Stimulated activated CD8-positive, alpha-beta memory T cell treated with anti-CD3 and anti-CD28 coated beads, Interleukin-4, amount 100 ng/mL, for 1 hour (primary cell): ENCODE measurements around the gene BABAM2.
"Not testable (repeated sequence)": the region's sequence is repeated elsewhere in the genome, so short reads cannot be mapped to it uniquely, and the experiment has no call there.

ENCODE experiments used
- DNase-seq, 2 donors: peaks; one replicate each; pipeline ENCODE4 v3.0.0-alpha.2; 2020; ENCODE audit warnings: low read depth in 2 of 2, low spot score in 1 of 2

Gene BABAM2

GRCh38 chr2:27878825-27879224, 11.7 kb upstream of the BABAM2 start:
- DNase-seq: no peak

GRCh38 chr2:27881815-27882583, 8.5 kb upstream of the BABAM2 start:
- not testable (repeated sequence) for DNase-seq

- not testable (repeated sequence) for DNase-seq
Observed at GRCh38 chr2:27882584-27882922, 8.0 kb upstream of the BABAM2 start.

DNA sequence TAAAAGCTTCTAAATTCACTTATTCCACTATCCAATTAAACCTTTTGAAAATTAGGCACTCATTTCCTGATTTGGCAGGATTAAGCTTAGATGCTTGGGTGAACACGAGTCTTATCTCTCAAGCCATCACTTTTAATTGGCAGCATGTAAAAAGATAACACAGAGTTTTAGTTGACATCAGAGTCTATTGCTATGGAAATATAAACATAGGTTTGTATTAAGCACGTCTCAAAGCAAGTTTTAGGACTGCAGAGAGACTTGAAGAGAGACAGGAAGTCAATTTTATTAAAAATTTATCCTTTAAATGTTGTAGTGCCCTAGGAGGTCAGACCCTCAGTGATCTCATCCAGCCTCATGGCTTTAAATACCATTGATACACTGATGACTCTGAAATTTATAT, 5.9 kb upstream of the BABAM2 start:
- no peak for DNase-seq

- no peak for DNase-seq
Observed at GRCh38 chr2:27885234-27885633, 5.3 kb upstream of the BABAM2 start.

DNA sequence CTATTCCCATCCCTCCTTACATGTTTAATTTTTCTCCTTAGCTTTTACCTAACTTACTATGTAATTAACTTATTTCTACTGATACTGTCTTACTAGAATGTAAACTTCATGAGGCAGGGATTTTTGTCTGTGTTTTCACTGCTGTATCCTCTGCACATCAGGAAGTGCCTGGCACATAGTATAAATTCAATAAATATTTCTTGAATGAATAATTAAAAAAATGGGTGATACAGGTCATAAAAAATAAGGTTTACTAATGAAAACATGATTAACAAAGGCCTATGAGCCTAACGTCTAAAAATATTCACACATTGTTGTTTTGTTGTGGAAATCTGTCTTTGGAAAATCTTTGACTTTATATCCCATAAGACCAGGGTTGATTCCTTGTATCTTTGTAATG, 4.9 kb upstream of the BABAM2 start:
- no peak for DNase-seq

DNA sequence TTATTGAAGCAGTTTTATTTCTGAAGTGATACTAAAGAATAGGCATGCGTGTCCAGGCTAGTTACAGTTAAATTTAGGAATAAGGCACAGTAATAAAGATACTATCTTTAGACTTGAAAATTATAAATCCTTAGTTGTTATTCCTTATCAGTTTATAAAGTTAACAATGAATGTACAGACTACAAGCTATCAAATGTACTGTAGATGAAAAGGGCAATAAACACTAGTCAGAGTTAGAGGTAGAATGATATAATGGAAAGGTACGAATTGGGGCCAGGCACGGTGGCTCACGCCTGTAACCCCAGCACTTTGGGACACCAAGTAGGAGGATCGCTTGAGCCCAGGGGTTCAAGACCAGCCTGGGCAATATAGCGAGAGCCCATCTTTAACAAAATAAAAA, 4.2 kb upstream of the BABAM2 start:
- DNase-seq: no peak

GRCh38 chr2:27887111-27887510, 3.4 kb upstream of the BABAM2 start:
- no peak for DNase-seq

GRCh38 chr2:27887830-27888229, 2.7 kb upstream of the BABAM2 start:
- DNase-seq: no peak

GRCh38 chr2:27888790-27889189, 1.7 kb upstream of the BABAM2 start:
- DNase-seq: no peak

GRCh38 chr2:27889774-27890145, 769 bp upstream of the BABAM2 start:
- no peak for DNase-seq

DNA sequence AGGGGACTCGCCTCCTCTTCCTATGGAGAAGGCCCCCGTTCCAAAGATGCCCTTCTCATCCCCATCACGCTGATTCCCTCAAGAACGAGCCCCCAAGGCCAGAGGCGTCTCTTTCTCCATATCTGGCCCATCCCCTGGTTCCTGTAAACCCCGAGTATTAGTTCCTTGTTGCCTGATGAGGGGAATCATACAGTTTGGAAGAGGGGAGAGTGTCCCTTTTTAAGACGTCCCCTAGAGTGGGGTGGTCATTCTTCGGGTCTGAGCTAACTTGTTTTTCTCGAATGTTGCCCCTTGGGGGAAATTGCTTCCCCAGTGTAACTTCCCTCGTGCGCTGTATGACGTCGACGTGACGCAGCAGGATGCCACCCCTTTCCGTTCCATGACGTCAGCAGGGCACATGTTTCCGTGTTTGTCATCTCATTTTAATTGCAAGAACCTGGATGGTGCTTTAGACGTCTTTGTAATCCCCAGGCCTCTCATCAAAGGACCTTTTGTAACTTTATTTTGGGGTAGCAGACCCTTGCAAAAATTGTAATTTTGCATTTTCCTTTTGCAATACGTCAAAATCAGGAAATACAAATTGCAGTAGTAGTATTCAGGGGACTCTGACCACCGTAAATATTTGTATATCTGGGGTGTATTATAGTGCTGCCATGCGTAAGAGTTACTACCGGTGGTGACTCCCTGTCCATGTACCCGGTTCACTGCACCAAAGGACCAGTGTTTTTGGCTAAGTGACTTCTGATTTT, 569 bp downstream of the BABAM2 start:
- peak; percentile 83 to 84 for DNase-seq

- no peak for DNase-seq
Observed at GRCh38 chr2:27891673-27892105, 1.2 kb downstream of the BABAM2 start.

GRCh38 chr2:27893006-27893405, 2.5 kb downstream of the BABAM2 start:
- no peak for DNase-seq

DNA sequence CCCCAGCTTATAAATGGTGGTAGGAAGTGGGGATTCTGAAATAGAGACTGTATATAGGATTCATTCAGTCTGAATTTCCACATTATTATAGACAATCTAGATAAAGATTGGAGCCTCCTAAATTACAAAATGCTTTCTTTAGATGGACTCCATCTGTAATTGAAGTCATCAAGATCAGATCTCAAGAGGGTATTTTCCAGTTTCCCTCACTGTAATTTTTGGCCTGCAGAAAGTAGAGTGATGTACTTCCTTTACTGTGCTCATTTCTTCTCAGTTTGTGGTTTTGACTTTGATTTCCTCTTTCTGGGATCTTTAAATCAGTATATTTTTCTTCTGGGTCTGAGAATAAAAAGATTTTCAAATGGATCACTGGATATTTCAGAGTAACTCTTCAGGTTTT, 7.2 kb downstream of the BABAM2 start:
- DNase-seq: no peak

DNA sequence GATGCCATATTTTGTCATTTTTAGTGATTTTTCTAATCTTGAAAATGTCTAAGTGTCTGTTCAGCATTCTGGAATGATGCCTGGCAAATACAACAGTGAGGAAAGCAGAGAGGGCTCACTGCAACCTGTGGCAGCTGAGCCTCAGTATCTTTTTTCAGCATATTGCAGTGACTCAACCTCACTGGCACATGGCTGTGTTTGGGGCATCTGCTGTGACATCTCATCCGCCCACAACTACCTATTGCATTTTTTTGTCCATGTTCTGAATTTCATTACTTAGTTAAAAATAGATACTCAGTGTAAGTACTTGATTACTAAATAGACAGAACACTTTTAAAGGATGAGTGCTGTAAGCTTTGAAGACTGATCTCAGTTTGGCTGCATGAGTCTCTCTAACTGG, 10.7 kb downstream of the BABAM2 start:
- no peak for DNase-seq

DNA sequence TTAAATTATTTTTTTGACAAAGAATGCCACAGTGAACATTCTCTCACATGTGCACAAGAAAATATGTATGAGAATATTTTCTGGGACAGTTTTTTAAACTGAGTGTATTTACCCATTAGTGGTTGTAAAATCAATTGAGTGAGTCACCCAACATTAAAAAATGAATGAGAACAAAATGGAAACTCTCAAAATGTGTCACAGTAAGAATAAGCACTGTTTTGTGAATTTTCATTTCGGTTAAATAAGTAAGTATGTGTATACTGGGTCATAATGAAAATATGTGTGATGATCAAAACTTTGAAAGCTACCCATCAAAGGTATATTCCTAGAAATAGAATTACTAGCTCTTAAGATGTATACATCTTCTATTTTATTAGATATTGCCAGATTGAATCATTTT, 11.6 kb downstream of the BABAM2 start:
- no peak for DNase-seq

DNA sequence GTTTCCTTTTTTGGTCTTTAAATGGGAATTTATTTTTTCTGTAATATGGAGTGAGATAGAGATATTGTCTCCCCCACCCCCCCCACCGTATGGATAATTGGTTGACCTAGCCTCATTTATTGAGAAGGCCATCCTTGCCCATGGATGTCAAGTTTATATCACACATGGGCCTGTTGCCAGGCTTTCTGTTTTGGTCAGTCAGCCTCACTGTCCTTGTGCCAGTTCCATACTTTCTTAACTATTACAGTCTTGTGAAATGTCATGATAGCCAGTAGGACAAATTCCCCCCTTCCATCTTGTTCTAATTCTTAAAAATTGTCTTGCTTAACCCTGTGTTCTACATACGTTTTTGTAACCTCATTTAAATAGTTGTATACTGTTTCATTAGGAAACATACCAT, 12.5 kb downstream of the BABAM2 start:
- no peak for DNase-seq

DNA sequence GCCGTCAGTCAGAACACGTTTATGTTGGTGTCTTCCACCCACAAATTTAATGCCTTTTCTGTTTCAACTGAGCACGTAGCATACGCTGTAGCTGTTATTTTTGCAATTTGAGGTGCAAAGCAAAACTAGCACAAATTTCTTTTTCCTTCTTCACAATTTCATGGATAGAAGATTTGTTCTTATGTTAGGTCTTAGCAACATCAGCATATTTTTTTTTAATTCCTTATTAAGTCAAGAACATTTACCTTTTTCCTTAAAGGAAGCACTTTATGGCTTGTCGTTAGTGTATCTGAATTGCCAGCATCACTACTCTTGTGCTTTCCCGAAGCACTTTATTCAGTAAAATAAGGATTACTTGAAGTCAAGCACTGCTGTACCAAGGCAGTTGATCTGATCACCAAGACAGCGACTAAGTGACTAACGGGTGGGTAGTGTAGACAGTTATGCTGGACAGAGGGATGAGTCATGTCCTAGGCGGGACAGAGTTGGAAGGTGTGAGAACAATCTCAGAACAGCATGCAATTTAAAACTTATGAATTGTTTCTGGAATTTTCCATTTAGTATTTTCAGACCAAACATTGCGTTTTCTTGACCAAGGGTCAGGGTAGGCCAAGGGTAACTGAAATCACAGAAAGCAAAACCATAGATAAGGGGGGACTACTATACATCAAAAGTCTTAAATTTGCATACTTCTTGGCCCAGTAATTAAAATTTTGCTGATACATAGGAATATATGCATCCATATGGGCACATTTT, 13.3 kb downstream of the BABAM2 start:
- no peak for DNase-seq

- no peak for DNase-seq
Observed at GRCh38 chr2:27904405-27904665, 13.8 kb downstream of the BABAM2 start.

GRCh38 chr2:27906074-27906473, 15.5 kb downstream of the BABAM2 start:
- no peak for DNase-seq

- DNase-seq: no peak
Observed at GRCh38 chr2:27907547-27907946, 17.0 kb downstream of the BABAM2 start.
